ENCODE measurements around the gene RFX1. TPM values are rescaled to one million over a fixed set of nuclear protein-coding genes. Genes with fewer than 3 reads are reported as not detected.

Gene RFX1
- total and polyA plus RNA-seq, 9 of the 15 experiments (the other 6 are each of a cell fraction or from before 2014, with no cell fraction given): 0.14 to 19.3 (median 1.2) TPM

DNA sequence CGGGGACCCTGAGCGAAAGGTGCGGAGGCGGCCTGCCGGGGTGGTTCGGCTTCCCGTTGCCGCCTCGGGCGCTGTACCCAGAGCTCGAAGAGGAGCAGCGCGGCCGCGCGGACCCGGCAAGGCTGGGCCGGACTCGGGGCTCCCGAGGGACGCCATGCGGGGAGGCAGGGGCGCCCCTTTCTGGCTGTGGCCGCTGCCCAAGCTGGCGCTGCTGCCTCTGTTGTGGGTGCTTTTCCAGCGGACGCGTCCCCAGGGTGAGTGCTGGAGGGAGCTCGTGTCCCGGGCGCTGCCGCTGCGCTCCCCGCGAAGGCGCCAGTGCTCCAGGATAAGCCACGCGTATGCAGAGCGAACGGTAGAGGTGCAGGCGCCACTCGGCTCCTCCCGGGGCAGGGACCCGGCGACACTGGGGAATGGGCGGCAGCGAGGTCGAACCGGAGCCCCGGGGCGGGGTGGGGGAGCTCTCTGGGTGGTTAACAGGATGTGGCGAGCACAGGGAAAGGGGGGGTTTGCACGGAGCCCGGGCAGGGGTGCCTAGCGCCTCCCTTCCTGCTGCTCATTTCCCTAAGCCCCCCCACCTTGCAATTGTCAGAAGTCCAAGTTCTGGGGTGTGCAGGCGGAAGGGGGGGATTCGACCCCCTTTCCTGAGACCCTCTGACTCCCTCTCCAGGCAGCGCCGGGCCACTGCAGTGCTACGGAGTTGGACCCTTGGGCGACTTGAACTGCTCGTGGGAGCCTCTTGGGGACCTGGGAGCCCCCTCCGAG, 25.8 kb upstream of the RFX1 start, which contains the start of gene IL27RA (continued):
- 0 out of 2 replicates have a peak, but pooled peaks have one; percentile 21 for TF ChIP-seq TCF7 (IDR thresholded peaks at IDR 0.05; ENCODE audit: borderline replicate concordance)
- no peak for TF ChIP-seq ZNF644 (tag; IDR thresholded peaks at IDR 0.05; ENCODE audit: low read depth)
- no peak for TF ChIP-seq ZNF384 (IDR thresholded peaks at IDR 0.05; ENCODE audit: low read depth, low read length)
- TF ChIP-seq, protein P1, sequence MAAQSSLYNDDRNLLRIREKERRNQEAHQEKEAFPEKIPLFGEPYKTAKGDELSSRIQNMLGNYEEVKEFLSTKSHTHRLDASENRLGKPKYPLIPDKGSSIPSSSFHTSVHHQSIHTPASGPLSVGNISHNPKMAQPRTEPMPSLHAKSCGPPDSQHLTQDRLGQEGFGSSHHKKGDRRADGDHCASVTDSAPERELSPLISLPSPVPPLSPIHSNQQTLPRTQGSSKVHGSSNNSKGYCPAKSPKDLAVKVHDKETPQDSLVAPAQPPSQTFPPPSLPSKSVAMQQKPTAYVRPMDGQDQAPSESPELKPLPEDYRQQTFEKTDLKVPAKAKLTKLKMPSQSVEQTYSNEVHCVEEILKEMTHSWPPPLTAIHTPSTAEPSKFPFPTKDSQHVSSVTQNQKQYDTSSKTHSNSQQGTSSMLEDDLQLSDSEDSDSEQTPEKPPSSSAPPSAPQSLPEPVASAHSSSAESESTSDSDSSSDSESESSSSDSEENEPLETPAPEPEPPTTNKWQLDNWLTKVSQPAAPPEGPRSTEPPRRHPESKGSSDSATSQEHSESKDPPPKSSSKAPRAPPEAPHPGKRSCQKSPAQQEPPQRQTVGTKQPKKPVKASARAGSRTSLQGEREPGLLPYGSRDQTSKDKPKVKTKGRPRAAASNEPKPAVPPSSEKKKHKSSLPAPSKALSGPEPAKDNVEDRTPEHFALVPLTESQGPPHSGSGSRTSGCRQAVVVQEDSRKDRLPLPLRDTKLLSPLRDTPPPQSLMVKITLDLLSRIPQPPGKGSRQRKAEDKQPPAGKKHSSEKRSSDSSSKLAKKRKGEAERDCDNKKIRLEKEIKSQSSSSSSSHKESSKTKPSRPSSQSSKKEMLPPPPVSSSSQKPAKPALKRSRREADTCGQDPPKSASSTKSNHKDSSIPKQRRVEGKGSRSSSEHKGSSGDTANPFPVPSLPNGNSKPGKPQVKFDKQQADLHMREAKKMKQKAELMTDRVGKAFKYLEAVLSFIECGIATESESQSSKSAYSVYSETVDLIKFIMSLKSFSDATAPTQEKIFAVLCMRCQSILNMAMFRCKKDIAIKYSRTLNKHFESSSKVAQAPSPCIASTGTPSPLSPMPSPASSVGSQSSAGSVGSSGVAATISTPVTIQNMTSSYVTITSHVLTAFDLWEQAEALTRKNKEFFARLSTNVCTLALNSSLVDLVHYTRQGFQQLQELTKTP (IDR thresholded peaks at IDR 0.05; ENCODE audit: low read depth in 1 of 2, partially characterized antibody in 2 of 2): no peak
- TF ChIP-seq HMG20A (CRISPR knock-in tag; conservative IDR thresholded peaks at IDR 0.05): no peak
- TF ChIP-seq ZNF444 (CRISPR knock-in tag; IDR thresholded peaks at IDR 0.05): no peak
- peak; percentile 90 for TF ChIP-seq RBFOX2 (IDR thresholded peaks at IDR 0.05; ENCODE audit: low read depth, low read length)
- TF ChIP-seq TRIM28 (IDR thresholded peaks at IDR 0.05): no peak
- peak; percentile 33 to 46; a peak in 3 of 4 replicates for TF ChIP-seq NRF1 (conservative IDR thresholded peaks at IDR 0.05 in 1 of 2, IDR thresholded peaks at IDR 0.05 in 1 of 2)
- no peak for TF ChIP-seq CAMTA2 (CRISPR knock-in tag; conservative IDR thresholded peaks at IDR 0.05)
- TF ChIP-seq, protein P2, sequence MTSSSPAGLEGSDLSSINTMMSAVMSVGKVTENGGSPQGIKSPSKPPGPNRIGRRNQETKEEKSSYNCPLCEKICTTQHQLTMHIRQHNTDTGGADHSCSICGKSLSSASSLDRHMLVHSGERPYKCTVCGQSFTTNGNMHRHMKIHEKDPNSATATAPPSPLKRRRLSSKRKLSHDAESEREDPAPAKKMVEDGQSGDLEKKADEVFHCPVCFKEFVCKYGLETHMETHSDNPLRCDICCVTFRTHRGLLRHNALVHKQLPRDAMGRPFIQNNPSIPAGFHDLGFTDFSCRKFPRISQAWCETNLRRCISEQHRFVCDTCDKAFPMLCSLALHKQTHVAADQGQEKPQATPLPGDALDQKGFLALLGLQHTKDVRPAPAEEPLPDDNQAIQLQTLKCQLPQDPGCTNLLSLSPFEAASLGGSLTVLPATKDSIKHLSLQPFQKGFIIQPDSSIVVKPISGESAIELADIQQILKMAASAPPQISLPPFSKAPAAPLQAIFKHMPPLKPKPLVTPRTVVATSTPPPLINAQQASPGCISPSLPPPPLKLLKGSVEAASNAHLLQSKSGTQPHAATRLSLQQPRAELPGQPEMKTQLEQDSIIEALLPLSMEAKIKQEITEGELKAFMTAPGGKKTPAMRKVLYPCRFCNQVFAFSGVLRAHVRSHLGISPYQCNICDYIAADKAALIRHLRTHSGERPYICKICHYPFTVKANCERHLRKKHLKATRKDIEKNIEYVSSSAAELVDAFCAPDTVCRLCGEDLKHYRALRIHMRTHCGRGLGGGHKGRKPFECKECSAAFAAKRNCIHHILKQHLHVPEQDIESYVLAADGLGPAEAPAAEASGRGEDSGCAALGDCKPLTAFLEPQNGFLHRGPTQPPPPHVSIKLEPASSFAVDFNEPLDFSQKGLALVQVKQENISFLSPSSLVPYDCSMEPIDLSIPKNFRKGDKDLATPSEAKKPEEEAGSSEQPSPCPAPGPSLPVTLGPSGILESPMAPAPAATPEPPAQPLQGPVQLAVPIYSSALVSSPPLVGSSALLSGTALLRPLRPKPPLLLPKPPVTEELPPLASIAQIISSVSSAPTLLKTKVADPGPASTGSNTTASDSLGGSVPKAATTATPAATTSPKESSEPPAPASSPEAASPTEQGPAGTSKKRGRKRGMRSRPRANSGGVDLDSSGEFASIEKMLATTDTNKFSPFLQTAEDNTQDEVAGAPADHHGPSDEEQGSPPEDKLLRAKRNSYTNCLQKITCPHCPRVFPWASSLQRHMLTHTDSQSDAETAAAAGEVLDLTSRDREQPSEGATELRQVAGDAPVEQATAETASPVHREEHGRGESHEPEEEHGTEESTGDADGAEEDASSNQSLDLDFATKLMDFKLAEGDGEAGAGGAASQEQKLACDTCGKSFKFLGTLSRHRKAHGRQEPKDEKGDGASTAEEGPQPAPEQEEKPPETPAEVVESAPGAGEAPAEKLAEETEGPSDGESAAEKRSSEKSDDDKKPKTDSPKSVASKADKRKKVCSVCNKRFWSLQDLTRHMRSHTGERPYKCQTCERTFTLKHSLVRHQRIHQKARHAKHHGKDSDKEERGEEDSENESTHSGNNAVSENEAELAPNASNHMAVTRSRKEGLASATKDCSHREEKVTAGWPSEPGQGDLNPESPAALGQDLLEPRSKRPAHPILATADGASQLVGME (CRISPR knock-in tag; IDR thresholded peaks at IDR 0.05): no peak
- TF ChIP-seq PTBP1 (IDR thresholded peaks at IDR 0.05; ENCODE audit: low read depth, low read length): no peak
- no peak for TF ChIP-seq ZNF24 (IDR thresholded peaks at IDR 0.05)
- TF ChIP-seq, protein P3, sequence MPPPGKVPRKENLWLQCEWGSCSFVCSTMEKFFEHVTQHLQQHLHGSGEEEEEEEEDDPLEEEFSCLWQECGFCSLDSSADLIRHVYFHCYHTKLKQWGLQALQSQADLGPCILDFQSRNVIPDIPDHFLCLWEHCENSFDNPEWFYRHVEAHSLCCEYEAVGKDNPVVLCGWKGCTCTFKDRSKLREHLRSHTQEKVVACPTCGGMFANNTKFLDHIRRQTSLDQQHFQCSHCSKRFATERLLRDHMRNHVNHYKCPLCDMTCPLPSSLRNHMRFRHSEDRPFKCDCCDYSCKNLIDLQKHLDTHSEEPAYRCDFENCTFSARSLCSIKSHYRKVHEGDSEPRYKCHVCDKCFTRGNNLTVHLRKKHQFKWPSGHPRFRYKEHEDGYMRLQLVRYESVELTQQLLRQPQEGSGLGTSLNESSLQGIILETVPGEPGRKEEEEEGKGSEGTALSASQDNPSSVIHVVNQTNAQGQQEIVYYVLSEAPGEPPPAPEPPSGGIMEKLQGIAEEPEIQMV (tag; conservative IDR thresholded peaks at IDR 0.05; ENCODE audit: low read depth): no peak
- TF ChIP-seq ZNF395 (CRISPR knock-in tag; IDR thresholded peaks at IDR 0.05): 0 out of 2 replicates have a peak, but pooled peaks have one; percentile 26
